Measurements from ENCODE around the gene SLC35A3. TPM values are rescaled to one million over a fixed set of nuclear protein-coding genes. Genes with fewer than 3 reads are reported as not detected.
A peak's percentile ranks its signal among the peaks of the same experiment; 100 is the strongest.
"Not testable (repeated sequence)": the region's sequence is repeated elsewhere in the genome, so short reads cannot be mapped to it uniquely, and the experiment has no call there.

SLC35A3 gene
- total RNA-seq, 1 donor: 24.6 TPM

DNA sequence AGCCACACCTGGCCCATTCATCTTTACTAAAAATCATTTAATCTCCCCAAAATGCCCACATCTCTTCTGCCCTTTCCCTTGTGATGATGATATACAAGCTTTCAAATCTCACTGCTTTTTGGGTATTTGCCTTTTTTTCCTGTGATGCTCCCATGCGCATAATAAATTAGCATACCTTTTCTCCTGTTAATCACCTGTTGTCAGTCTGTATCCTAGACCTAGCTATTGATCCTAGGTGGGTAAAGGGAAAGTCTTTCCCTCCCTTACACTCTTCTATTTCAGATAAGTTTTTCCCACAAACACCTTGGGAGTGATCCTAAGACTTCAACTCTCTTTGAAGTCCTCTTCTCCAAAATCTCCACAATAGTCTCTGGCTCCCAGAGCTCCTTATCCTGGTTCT, 12.0 kb upstream of the SLC35A3 start:
- Histone ChIP-seq H3K36me3 (ENCODE audit: insufficient read depth, low read length) (no peaks in the 10 kb centered on the region), H3K79me2 (ENCODE audit: insufficient read depth, low read length) (no peaks in the 10 kb centered on the region), H3K27me3 (ENCODE audit: insufficient read depth, low read length) (no peaks in the 10 kb centered on the region), H4K20me1 (ENCODE audit: insufficient read depth, low read length) (no peaks in the 10 kb centered on the region), H3K4me2 (ENCODE audit: insufficient read depth, low read length) (no peak overlapping the region), H2AFZ (ENCODE audit: low read length) (no peak overlapping the region), H3K4me1 (ENCODE audit: insufficient read depth, low read length) (peaks cover 2% of the 10 kb centered on the region), H3K27ac (ENCODE audit: low read depth, low read length) (no peak overlapping the region), H3K9me3 (ENCODE audit: low read depth, low read length) (no peaks in the 10 kb centered on the region), H3K4me3 (ENCODE audit: insufficient read depth, low read length) (no peak overlapping the region)
- no peak for DNase-seq (ENCODE audit: insufficient read length, low spot score, missing footprints)
- TF ChIP-seq, protein P1, sequence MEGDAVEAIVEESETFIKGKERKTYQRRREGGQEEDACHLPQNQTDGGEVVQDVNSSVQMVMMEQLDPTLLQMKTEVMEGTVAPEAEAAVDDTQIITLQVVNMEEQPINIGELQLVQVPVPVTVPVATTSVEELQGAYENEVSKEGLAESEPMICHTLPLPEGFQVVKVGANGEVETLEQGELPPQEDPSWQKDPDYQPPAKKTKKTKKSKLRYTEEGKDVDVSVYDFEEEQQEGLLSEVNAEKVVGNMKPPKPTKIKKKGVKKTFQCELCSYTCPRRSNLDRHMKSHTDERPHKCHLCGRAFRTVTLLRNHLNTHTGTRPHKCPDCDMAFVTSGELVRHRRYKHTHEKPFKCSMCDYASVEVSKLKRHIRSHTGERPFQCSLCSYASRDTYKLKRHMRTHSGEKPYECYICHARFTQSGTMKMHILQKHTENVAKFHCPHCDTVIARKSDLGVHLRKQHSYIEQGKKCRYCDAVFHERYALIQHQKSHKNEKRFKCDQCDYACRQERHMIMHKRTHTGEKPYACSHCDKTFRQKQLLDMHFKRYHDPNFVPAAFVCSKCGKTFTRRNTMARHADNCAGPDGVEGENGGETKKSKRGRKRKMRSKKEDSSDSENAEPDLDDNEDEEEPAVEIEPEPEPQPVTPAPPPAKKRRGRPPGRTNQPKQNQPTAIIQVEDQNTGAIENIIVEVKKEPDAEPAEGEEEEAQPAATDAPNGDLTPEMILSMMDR (IDR thresholded peaks at IDR 0.05; ENCODE audit: extremely low read depth, low read depth, low read length): no peak

DNA sequence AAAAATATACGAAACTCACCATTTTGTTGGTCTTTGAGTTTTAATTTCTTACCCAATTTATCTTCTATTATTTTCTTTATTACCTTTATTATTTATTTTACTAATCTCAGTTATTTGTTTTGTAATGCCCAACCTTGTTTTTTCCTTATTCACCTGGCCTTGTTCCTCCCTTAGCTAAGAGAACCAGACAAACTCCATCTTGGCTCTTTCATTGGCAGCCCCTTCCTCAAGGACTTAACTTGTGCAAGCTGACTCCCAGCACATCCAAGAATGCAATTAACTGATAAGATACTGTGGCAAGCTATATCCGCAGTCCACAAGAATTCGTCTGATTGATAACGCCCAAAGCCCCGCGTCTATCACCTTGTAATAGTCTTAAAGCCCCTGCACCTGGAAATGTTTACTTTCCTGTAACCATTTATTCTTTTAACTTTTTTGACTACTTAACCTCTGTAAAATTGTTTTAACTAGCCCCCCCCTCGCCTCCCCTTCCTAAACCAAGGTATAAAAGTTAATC, 10.5 kb upstream of the SLC35A3 start:
- H3K4me3 ChIP-seq (ENCODE audit: insufficient read depth, low read length); H3K36me3 ChIP-seq (ENCODE audit: insufficient read depth, low read length); H4K20me1 ChIP-seq (ENCODE audit: insufficient read depth, low read length); H3K9me3 ChIP-seq (ENCODE audit: low read depth, low read length); H3K4me2 ChIP-seq (ENCODE audit: insufficient read depth, low read length); DNase-seq (ENCODE audit: insufficient read length, low spot score, missing footprints); H3K4me1 ChIP-seq (ENCODE audit: insufficient read depth, low read length); H3K27me3 ChIP-seq (ENCODE audit: insufficient read depth, low read length); H3K79me2 ChIP-seq (ENCODE audit: insufficient read depth, low read length); H2AFZ ChIP-seq (ENCODE audit: low read length); H3K27ac ChIP-seq (ENCODE audit: low read depth, low read length): not testable (repeated sequence)

DNA sequence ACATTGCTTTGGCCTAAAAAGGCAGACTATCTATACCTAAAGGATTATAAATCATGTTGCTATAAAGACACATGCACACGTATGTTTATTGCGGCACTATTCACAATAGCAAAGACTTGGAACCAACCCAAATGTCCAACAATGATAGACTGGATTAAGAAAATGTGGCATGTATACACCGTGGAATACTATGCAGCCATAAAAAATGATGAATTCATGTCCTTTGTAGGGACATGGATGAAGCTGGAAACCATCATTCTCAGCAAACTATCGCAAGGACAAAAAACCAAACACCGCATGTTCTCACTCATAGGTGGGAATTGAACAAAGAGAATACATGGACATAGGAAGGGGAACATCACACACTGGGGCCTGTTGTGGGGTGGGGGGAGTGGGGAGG, 9.5 kb upstream of the SLC35A3 start:
- not testable (repeated sequence) for H3K27ac ChIP-seq (ENCODE audit: low read depth, low read length); H3K4me2 ChIP-seq (ENCODE audit: insufficient read depth, low read length); H3K4me3 ChIP-seq (ENCODE audit: insufficient read depth, low read length); H3K79me2 ChIP-seq (ENCODE audit: insufficient read depth, low read length); H3K4me1 ChIP-seq (ENCODE audit: insufficient read depth, low read length); H3K36me3 ChIP-seq (ENCODE audit: insufficient read depth, low read length); H3K9me3 ChIP-seq (ENCODE audit: low read depth, low read length); DNase-seq (ENCODE audit: insufficient read length, low spot score, missing footprints); H3K27me3 ChIP-seq (ENCODE audit: insufficient read depth, low read length); H2AFZ ChIP-seq (ENCODE audit: low read length); H4K20me1 ChIP-seq (ENCODE audit: insufficient read depth, low read length)

DNA sequence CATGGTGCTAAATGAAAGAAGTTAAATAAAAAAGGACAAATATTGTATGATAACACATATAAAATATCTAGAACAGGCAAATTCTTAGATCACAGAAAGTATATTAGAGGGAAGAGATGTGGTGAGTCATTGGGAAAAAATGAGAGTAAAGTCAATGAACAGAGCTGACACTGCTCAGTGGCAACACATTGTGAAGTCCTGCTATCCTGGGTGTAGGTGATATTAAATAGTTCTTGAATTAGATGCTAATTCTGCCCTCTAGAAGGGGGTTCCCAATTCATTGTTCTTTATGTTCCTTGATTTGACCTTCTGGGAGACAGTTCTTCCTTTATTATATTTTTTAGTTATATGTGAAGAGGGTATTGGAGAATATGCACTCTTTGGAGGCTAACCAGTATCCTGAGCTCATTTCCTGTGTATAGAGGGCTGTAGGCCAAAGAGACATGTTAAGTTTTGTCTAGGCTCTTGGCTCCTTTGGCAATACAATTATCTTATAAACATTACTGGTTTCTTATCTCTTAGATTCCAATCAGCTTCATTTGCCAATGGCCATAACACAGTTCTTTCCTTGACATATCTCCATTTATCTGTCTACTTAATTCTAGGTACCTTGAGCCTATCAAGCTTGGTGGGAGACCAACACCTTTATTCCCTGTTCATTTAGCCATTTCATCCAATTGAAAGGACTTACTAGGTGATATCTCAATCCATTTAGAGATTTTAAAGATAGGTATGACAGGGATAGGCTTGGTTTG, 6.6 kb upstream of the SLC35A3 start:
- no peaks in the 10 kb centered on the region for H3K79me2 ChIP-seq (ENCODE audit: insufficient read depth, low read length)
- no peak overlapping the region for H3K4me2 ChIP-seq (ENCODE audit: insufficient read depth, low read length)
- no peaks in the 10 kb centered on the region for H4K20me1 ChIP-seq (ENCODE audit: insufficient read depth, low read length)
- H3K4me3 ChIP-seq (ENCODE audit: insufficient read depth, low read length): no peak overlapping the region
- peak; percentile 91 for DNase-seq (ENCODE audit: insufficient read length, low spot score, missing footprints)
- H3K4me1 ChIP-seq (ENCODE audit: insufficient read depth, low read length): peaks cover 6% of the 10 kb centered on the region
- TF ChIP-seq, protein P1 (IDR thresholded peaks at IDR 0.05; ENCODE audit: extremely low read depth, low read depth, low read length): no peak
- no peaks in the 10 kb centered on the region for H3K36me3 ChIP-seq (ENCODE audit: insufficient read depth, low read length)
- peak overlapping the region; percentile 44 for H2AFZ ChIP-seq (ENCODE audit: low read length)
- no peaks in the 10 kb centered on the region for H3K9me3 ChIP-seq (ENCODE audit: low read depth, low read length)
- H3K27me3 ChIP-seq (ENCODE audit: insufficient read depth, low read length): no peaks in the 10 kb centered on the region
- peak overlapping the region; percentile 4 for H3K27ac ChIP-seq (ENCODE audit: low read depth, low read length)

DNA sequence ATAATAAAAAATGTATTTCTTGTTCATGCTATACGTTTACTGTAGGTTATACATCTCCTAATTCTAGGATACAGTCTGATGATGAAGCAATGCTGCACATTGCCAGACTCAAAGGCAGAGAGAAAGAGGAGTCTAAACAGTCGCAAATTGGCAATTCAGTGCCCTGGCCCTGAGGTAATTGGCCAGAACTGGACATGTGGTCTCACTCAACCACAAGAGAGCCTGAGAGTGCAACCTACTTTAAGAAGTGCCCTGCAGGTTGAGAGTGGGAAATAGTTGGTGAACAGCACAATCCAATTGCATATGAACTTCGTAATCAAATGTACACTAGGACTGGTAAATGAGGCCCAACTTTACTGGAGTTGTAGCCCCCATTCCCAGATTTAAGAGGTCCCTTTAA, 5.0 kb upstream of the SLC35A3 start:
- H3K4me1 ChIP-seq (ENCODE audit: insufficient read depth, low read length): peaks cover 12% of the 10 kb centered on the region
- H3K4me2 ChIP-seq (ENCODE audit: insufficient read depth, low read length): no peak overlapping the region
- H2AFZ ChIP-seq (ENCODE audit: low read length): no peak overlapping the region
- TF ChIP-seq, protein P1 (IDR thresholded peaks at IDR 0.05; ENCODE audit: extremely low read depth, low read depth, low read length): no peak
- no peak overlapping the region for H3K27ac ChIP-seq (ENCODE audit: low read depth, low read length)
- H3K27me3 ChIP-seq (ENCODE audit: insufficient read depth, low read length): no peaks in the 10 kb centered on the region
- H3K36me3 ChIP-seq (ENCODE audit: insufficient read depth, low read length): no peaks in the 10 kb centered on the region
- no peaks in the 10 kb centered on the region for H3K79me2 ChIP-seq (ENCODE audit: insufficient read depth, low read length)
- DNase-seq (ENCODE audit: insufficient read length, low spot score, missing footprints): no peak
- no peak overlapping the region for H3K4me3 ChIP-seq (ENCODE audit: insufficient read depth, low read length)
- H4K20me1 ChIP-seq (ENCODE audit: insufficient read depth, low read length): no peaks in the 10 kb centered on the region
- no peaks in the 10 kb centered on the region for H3K9me3 ChIP-seq (ENCODE audit: low read depth, low read length)

All from osteoblast (primary cell).